AG04450 (cell line): ENCODE data around the gene SLC35G2. TPM values are rescaled to one million over a fixed set of nuclear protein-coding genes. Genes with fewer than 3 reads are reported as not detected.

ENCODE experiments used
- CTCF ChIA-PET: fragments of 300-600, 350-600 bp; formaldehyde crosslinking; extraction: SDS; loops from one replicate; lab custom pipeline; 2022; ENCODE audit warnings: antibody characterized with exemption, inconsistent platforms; lab: Charles Lee
- POLR2A ChIA-PET: fragments of 350-600 bp; formaldehyde crosslinking; extraction: SDS; loops from one replicate; lab custom pipeline; 2021; ENCODE audit warnings: antibody characterized with exemption, inconsistent platforms; lab: Yijun Ruan, JAX
- DNase-seq: peaks from one replicate; pipeline ENCODE4 v3.0.0-alpha.2; 2011; ENCODE audit warnings: low read depth, low spot score
- H3K27ac ChIP-seq: one replicate; pipeline ENCODE4 v1.5.1; 2012; ENCODE audit warnings: low read depth, low read length, control low read depth
- H3K27me3 ChIP-seq: one replicate; pipeline ENCODE4 v1.6.0; 2012; ENCODE audit warnings: low read length; ENCODE audit not compliant: control insufficient read depth, insufficient read depth
- H3K4me3 ChIP-seq: 2 replicates; pipeline ENCODE4 v1.5.1; 2011; ENCODE audit warnings: mild to moderate bottlenecking, low read depth, low read length, control low read depth
- H3K9me3 ChIP-seq: 2 replicates; pipeline ENCODE4 v1.5.1; 2012; ENCODE audit warnings: low read length; ENCODE audit not compliant: control insufficient read depth, insufficient read depth
- polyA plus RNA-seq: library from polyadenylated mRNA; depleted of rRNA; stranded (reverse); fragments of >200 nt; gene quantifications from 2 replicates; pipeline ENCODE4 v1.2.3, GENCODE V29; 2011
- TF ChIP-seq, protein P1 (sequence below): IDR thresholded peaks from 2 replicates; pipeline ENCODE4 v1.5.1; 2011; ENCODE audit warnings: low read depth, low read length, control low read depth, inconsistent platforms

SLC35G2 gene
- polyA plus RNA-seq, 1 experiment = 18.1 TPM

DNA sequence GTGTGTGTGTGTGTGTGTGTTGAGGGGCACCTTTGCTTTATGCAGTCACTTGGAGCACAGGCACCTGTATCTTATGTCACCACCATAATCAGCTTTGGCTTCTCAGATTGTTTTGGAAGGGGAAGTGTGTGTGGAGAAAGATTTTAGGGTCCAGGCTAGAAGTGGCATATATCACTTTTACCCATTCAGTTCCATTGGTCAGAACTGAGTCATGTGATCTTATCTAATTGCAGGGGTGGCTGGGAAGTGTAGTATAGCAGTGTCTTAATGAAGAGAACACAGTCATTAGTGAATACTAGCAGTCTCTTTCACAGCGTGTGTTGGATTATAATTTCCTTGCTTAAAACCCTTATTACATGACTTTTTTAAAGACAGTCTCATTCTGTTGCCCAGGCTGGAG is 63.6 kb downstream of the SLC35G2 start:
- POLR2A ChIA-PET = no interaction called here
- TF ChIP-seq, protein P1, sequence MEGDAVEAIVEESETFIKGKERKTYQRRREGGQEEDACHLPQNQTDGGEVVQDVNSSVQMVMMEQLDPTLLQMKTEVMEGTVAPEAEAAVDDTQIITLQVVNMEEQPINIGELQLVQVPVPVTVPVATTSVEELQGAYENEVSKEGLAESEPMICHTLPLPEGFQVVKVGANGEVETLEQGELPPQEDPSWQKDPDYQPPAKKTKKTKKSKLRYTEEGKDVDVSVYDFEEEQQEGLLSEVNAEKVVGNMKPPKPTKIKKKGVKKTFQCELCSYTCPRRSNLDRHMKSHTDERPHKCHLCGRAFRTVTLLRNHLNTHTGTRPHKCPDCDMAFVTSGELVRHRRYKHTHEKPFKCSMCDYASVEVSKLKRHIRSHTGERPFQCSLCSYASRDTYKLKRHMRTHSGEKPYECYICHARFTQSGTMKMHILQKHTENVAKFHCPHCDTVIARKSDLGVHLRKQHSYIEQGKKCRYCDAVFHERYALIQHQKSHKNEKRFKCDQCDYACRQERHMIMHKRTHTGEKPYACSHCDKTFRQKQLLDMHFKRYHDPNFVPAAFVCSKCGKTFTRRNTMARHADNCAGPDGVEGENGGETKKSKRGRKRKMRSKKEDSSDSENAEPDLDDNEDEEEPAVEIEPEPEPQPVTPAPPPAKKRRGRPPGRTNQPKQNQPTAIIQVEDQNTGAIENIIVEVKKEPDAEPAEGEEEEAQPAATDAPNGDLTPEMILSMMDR = no peak
- DNase-seq = no peak
- H3K4me3 ChIP-seq = no peak overlapping the region
- H3K9me3 ChIP-seq = no peaks in the 10 kb centered on the region; the same call in 1 of the 2 replicates
- CTCF ChIA-PET = no interaction called here
- H3K27me3 ChIP-seq = no peaks in the 10 kb centered on the region
- no peak overlapping the region for H3K27ac ChIP-seq

DNA sequence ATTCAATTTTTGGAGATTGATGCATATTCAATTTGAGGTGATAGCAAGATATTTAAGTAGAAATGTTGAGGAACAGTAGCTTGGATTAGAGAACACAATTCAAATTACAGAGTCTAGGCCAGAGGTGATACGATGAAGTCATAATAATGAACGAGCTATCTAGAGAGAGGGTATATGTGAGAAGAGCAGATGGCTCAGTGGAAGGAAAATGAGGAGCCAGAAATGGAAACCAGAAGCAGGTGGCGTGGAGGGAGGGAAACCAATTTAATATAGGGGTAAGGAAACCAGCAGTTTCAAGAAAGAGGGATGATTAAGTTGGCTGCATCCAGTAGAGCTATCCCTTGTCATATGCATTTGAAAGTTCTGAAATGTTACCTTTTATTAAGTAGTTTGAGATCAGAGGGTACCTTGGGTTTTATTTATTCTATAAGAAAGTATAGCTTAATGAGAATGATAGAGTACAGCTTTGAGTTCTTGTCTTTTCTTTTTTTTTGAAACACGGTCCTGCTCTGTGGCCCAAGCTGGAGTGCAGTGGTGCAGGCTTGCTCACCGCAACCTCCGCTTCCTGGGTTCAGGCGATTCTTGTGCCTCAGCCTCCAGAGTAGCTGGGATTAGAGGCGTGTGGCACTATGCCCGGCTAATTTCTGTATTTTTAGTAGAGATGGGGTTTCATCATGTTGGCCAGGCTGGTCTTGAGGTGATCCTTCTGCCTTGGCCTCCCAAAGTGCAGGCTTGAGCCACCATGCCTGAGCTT is 65.2 kb downstream of the SLC35G2 start:
- TF ChIP-seq, protein P1 = no peak
- CTCF ChIA-PET = interaction anchor here (0.5 kb wide), 1 partner anchor 707 kb away, joined by 4 read pairs; no protein-coding TSS in a partner anchor
- POLR2A ChIA-PET = no interaction called here

DNA sequence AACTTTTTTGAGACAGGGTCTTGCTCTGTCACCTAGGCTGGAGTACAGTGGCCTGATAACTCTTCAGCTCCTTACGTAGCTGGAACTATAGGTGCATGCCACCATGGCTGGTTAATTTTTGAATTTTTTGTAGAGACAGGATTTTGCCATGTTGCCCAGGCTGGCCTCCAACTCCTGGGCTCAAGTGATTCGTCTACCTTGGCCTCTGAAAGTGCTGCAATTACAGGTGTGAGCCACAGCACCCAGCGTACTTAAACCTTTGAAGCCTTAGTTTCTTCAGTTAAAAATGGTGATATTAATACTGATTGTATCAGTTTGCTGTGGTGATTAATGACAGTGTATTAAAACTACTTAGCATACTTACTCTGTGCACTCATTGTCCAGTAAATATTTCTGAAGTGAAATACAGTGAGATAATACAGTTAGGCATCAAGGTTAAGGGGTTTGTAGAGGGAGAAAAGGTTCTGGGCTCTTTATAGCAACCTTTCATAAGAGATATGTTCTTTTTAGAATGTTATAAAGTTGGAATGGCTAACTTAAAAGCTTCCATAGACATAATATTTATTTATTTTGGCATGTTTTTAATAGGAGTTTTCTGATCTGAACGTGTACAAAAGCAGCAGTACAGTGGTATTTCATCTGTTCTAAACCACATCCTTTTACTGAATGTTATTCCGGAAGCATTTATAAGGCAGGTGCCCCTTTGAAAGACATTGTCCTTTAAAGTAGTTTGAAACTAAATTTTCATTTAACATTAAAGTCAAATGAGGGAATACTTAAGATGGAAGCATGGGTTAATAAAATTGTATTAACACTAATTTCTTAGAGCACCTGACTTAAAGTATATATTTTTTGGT is 66.7 kb downstream of the SLC35G2 start:
- Histone ChIP-seq H3K27ac (no peak overlapping the region), H3K27me3 (no peaks in the 10 kb centered on the region), H3K9me3 (peaks cover 17% of the 10 kb centered on the region), H3K4me3 (no peak overlapping the region)
- TF ChIP-seq, protein P1 = no peak
- CTCF ChIA-PET = interaction anchor here (0.6 kb wide), 1 partner anchor 528 kb away, joined by 4 read pairs; no protein-coding TSS in a partner anchor
- POLR2A ChIA-PET = no interaction called here
- no peak for DNase-seq

More for the DNA sequence above, 65.2 kb downstream of the SLC35G2 start:
- H3K4me3 ChIP-seq = no peak overlapping the region
- no peaks in the 10 kb centered on the region for H3K27me3 ChIP-seq
- H3K27ac ChIP-seq = no peak overlapping the region
- no peak for DNase-seq
- peaks cover 3% of the 10 kb centered on the region for H3K9me3 ChIP-seq

DNA sequence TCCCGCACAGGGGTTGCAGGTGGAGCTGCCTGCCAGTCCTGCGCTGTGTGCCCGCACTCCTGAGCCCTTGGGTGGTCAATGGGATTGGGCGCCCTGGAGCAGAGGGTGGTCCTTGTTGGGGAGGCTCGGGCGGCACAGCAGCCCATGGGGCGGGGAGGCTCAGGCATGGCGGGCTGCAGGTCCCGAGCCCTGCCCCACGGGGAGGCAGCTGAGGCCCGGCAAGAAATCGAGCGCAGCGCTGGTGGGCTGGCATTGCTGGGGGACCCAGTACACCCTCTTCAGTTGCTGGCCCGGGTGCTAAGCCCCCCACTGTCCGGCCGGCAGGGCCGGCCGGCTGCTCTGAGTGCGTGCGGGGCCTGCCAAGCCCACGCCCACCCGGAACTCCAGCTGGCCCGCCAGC is 71.0 kb downstream of the SLC35G2 start:
- Histone ChIP-seq H3K27me3 (no peaks in the 10 kb centered on the region), H3K27ac (no peak overlapping the region), H3K9me3 (peaks cover 28% of the 10 kb centered on the region), H3K4me3 (no peak overlapping the region)
- TF ChIP-seq, protein P1 = no peak
- no peak for DNase-seq
- ChIA-PET CTCF (no interaction called here), POLR2A (no interaction called here)
